CD4-positive, alpha-beta T cell treated with Interleukin-17A for 1 hour (primary cell): ENCODE measurements around the gene GUCY1A1.

Experiments
- DNase-seq: peaks from one replicate; pipeline ENCODE4 v3.0.0-alpha.2; 2020

GUCY1A1 gene

GRCh38 chr4:155660436-155660835 lies 6.2 kb upstream of the GUCY1A1 start:
- DNase-seq: no peak

GRCh38 chr4:155665054-155665453 lies 1.6 kb upstream of the GUCY1A1 start:
- no peak for DNase-seq

GRCh38 chr4:155667222-155667567 lies 547 bp downstream of the GUCY1A1 start:
- DNase-seq: no peak

GRCh38 chr4:155667568-155668511 lies 1.2 kb downstream of the GUCY1A1 start:
- DNase-seq: no peak

- DNase-seq: no peak
Observed at GRCh38 chr4:155668707-155669220, 2.1 kb downstream of the GUCY1A1 start.

GRCh38 chr4:155672342-155672741 lies 5.7 kb downstream of the GUCY1A1 start:
- DNase-seq: no peak

GRCh38 chr4:155673453-155673979 lies 6.9 kb downstream of the GUCY1A1 start:
- DNase-seq: no peak

GRCh38 chr4:155674669-155675071 lies 8.0 kb downstream of the GUCY1A1 start:
- DNase-seq: no peak

- DNase-seq: no peak
Observed at GRCh38 chr4:155675709-155676429, 9.2 kb downstream of the GUCY1A1 start.

GRCh38 chr4:155676430-155676825 lies 9.8 kb downstream of the GUCY1A1 start:
- DNase-seq: no peak

- no peak for DNase-seq
Observed at GRCh38 chr4:155678011-155678410, 11.4 kb downstream of the GUCY1A1 start.

- no peak for DNase-seq
Observed at GRCh38 chr4:155679343-155679742, 12.7 kb downstream of the GUCY1A1 start.

GRCh38 chr4:155681886-155682285 lies 15.2 kb downstream of the GUCY1A1 start:
- DNase-seq: no peak

GRCh38 chr4:155684423-155684822 lies 17.8 kb downstream of the GUCY1A1 start:
- DNase-seq: no peak

GRCh38 chr4:155684892-155685541 lies 18.4 kb downstream of the GUCY1A1 start:
- no peak for DNase-seq

GRCh38 chr4:155687380-155687982 lies 20.8 kb downstream of the GUCY1A1 start:
- no peak for DNase-seq

- DNase-seq: no peak
Observed at GRCh38 chr4:155688211-155688610, 21.6 kb downstream of the GUCY1A1 start.

- DNase-seq: no peak
Observed at GRCh38 chr4:155688860-155689259, 22.2 kb downstream of the GUCY1A1 start.

GRCh38 chr4:155690044-155690837 lies 23.6 kb downstream of the GUCY1A1 start:
- no peak for DNase-seq

GRCh38 chr4:155692361-155692760 lies 25.7 kb downstream of the GUCY1A1 start:
- no peak for DNase-seq

GRCh38 chr4:155693015-155693663 lies 26.5 kb downstream of the GUCY1A1 start:
- DNase-seq: no peak
